CD4-positive, alpha-beta T cell treated with Interleukin-12 subunit alpha and Interleukin-12 subunit beta, for 1 hour (primary cell): Measurements from ENCODE around the gene CYBRD1.

Source experiments
- DNase-seq: peaks from one replicate; pipeline ENCODE4 v3.0.0-alpha.2; 2020

Gene CYBRD1

GRCh38 chr2:171557363-171557762 is 35.1 kb downstream of the CYBRD1 start:
- DNase-seq, result no peak

- no peak for DNase-seq
Measured at GRCh38 chr2:171563301-171563700, 41.0 kb downstream of the CYBRD1 start.

- DNase-seq, result no peak
Measured at GRCh38 chr2:171564463-171564862, 42.2 kb downstream of the CYBRD1 start.

GRCh38 chr2:171566057-171566456 is 43.8 kb downstream of the CYBRD1 start:
- DNase-seq, result no peak

- no peak for DNase-seq
Measured at GRCh38 chr2:171566753-171567152, 44.5 kb downstream of the CYBRD1 start.

GRCh38 chr2:171568089-171568488 is 45.8 kb downstream of the CYBRD1 start:
- DNase-seq, result no peak

GRCh38 chr2:171571721-171572120 is 49.4 kb downstream of the CYBRD1 start:
- no peak for DNase-seq

GRCh38 chr2:171574149-171574795 is 52.0 kb downstream of the CYBRD1 start:
- peak; percentile 83 for DNase-seq

GRCh38 chr2:171575606-171576005 is 53.3 kb downstream of the CYBRD1 start:
- no peak for DNase-seq

GRCh38 chr2:171578127-171578803 is 56.0 kb downstream of the CYBRD1 start:
- DNase-seq, result no peak

- DNase-seq, result no peak
Measured at GRCh38 chr2:171579481-171579880, 57.2 kb downstream of the CYBRD1 start.

GRCh38 chr2:171583566-171583965 is 61.3 kb downstream of the CYBRD1 start:
- no peak for DNase-seq

- DNase-seq, result no peak
Measured at GRCh38 chr2:171584001-171584400, 61.7 kb downstream of the CYBRD1 start.

GRCh38 chr2:171587132-171587531 is 64.9 kb downstream of the CYBRD1 start:
- no peak for DNase-seq

- DNase-seq, result no peak
Measured at GRCh38 chr2:171587567-171587966, 65.3 kb downstream of the CYBRD1 start.

- DNase-seq, result no peak
Measured at GRCh38 chr2:171590116-171590515, 67.8 kb downstream of the CYBRD1 start.

GRCh38 chr2:171592036-171592555 is 69.8 kb downstream of the CYBRD1 start:
- DNase-seq, result no peak

GRCh38 chr2:171595456-171595855 is 73.2 kb downstream of the CYBRD1 start:
- DNase-seq, result no peak

GRCh38 chr2:171595896-171596295 is 73.6 kb downstream of the CYBRD1 start:
- DNase-seq, result no peak

- peak; percentile 65 for DNase-seq
Measured at GRCh38 chr2:171598713-171599319, 76.5 kb downstream of the CYBRD1 start.

- no peak for DNase-seq
Measured at GRCh38 chr2:171600126-171600525, 77.9 kb downstream of the CYBRD1 start.

GRCh38 chr2:171602352-171602751 is 80.1 kb downstream of the CYBRD1 start:
- DNase-seq, result no peak
